PC-3 (cell line): ENCODE data around the gene TMEM163. TPM values are rescaled to one million over a fixed set of nuclear protein-coding genes. Genes with fewer than 3 reads are reported as not detected.
"Not testable (repeated sequence)": the region's sequence is repeated elsewhere in the genome, so short reads cannot be mapped to it uniquely, and the experiment has no call there.

Source experiments
- ATAC-seq: fragments of 200-7000 bp; cut with Tn5 transposase; 2 replicates; pipeline ENCODE4 v1.9.1; 2020; ENCODE audit warnings: mild to moderate bottlenecking, moderate library complexity
- BruUV-seq: library from RNA; stranded (reverse); fragments of 400-500 nt; replicated peaks from 2 replicates; lab custom pipeline; 2021; lab: Mats Ljungman, UMichigan
- CTCF ChIA-PET: fragments of 300-600 bp; sonication (Branson Sonifier 250); formaldehyde crosslinking; loops from one replicate; lab custom pipeline; 2022; ENCODE audit warnings: antibody characterized with exemption; lab: Charles Lee
- POLR2A ChIA-PET: fragments of 300-600 bp; sonication (Branson Sonifier 250); formaldehyde crosslinking; loops from one replicate; lab custom pipeline; 2022; ENCODE audit warnings: antibody characterized with exemption; ENCODE audit not compliant: unreplicated experiment; lab: Charles Lee
- DNase-seq: peaks from one replicate; pipeline ENCODE4 v3.0.0-alpha.2; 2015
- H2AFZ ChIP-seq: fragments of 300-600 bp; sonication (generic); 2 replicates; pipeline ENCODE4 v1.6.0; 2016; ENCODE audit warnings: antibody characterized with exemption, low read length
- H3F3A ChIP-seq: fragments of 300-600 bp; sonication (generic); one replicate; pipeline ENCODE4 v1.6.0; 2017; ENCODE audit warnings: antibody characterized with exemption, low read length, control low read depth, mild to moderate bottlenecking; ENCODE audit not compliant: unreplicated experiment
- H3K27ac ChIP-seq: fragments of 300-600 bp; sonication (generic); 2 replicates; pipeline ENCODE4 v1.5.1; 2016; ENCODE audit warnings: mild to moderate bottlenecking, low read length
- H3K27me3 ChIP-seq: fragments of 300-600 bp; sonication (generic); 2 replicates; pipeline ENCODE4 v1.6.1; 2016; ENCODE audit warnings: low read length, mixed read lengths
- H3K36me3 ChIP-seq: fragments of 300-600 bp; sonication (generic); 2 replicates; pipeline ENCODE4 v1.6.1; 2016; ENCODE audit warnings: low read depth, mixed run types, low read length, mixed read lengths
- H3K4me1 ChIP-seq: fragments of 300-600 bp; sonication (generic); 2 replicates; pipeline ENCODE4 v1.5.1; 2016; ENCODE audit warnings: low read length; ENCODE audit not compliant: insufficient read depth
- H3K4me2 ChIP-seq: fragments of 300-600 bp; sonication (generic); 2 replicates; pipeline ENCODE4 v1.6.0; 2016; ENCODE audit warnings: low read length
- H3K4me3 ChIP-seq: fragments of 300-600 bp; sonication (generic); 2 replicates; pipeline ENCODE4 v1.5.1; 2016; ENCODE audit warnings: mild to moderate bottlenecking, low read length, mixed read lengths
- H3K79me2 ChIP-seq: fragments of 300-600 bp; sonication (generic); 2 replicates; pipeline ENCODE4 v1.6.1; 2017; ENCODE audit warnings: low read length, mixed read lengths
- H3K9ac ChIP-seq: fragments of 300-600 bp; sonication (generic); 2 replicates; pipeline ENCODE4 v1.6.0; 2016; ENCODE audit warnings: mild to moderate bottlenecking, low read length
- H3K9me2 ChIP-seq: fragments of 300-600 bp; sonication (generic); replicated peaks from 2 replicates; pipeline ENCODE4 v1.6.1; 2016; ENCODE audit warnings: mixed run types, low read length, mixed read lengths
- H3K9me3 ChIP-seq: fragments of 300-600 bp; sonication (generic); 2 replicates; pipeline ENCODE4 v1.6.1; 2016; ENCODE audit warnings: low read length, mixed read lengths
- H4K20me1 ChIP-seq: fragments of 300-600 bp; sonication (generic); 2 replicates; pipeline ENCODE4 v1.6.1; 2016; ENCODE audit warnings: low read length, mixed read lengths
- CTCF ChIP-seq: fragments of 300-600 bp; sonication (generic); conservative IDR thresholded peaks from 2 replicates; pipeline ENCODE4 v1.5.1; 2017; ENCODE audit warnings: antibody characterized with exemption, low read depth, mild to moderate bottlenecking, low read length
- EZH2 ChIP-seq: fragments of 300-600 bp; sonication (generic); IDR thresholded peaks from one replicate; pipeline ENCODE4 v1.6.1; 2017; ENCODE audit warnings: antibody characterized with exemption, mild to moderate bottlenecking, low read length; ENCODE audit not compliant: unreplicated experiment
- EZH2phosphoT487 ChIP-seq: fragments of 300-600 bp; sonication (generic); IDR thresholded peaks from 2 replicates; pipeline ENCODE4 v1.6.1; 2018; ENCODE audit warnings: mild to moderate bottlenecking, antibody characterized with exemption, low read length, borderline replicate concordance
- intact Hi-C: fragments of 100-400 bp; cut with micrococcal nuclease; formaldehyde crosslinking; loops from 2 replicates; pipeline ENCODE4 v1.9.0; 2023
- total RNA-seq: library from RNA; depleted of rRNA; stranded (reverse); fragments of >200 nt; gene quantifications from 2 replicates; pipeline ENCODE4 v1.2.3, GENCODE V29; 2014

The TMEM163 gene
- total RNA-seq, 1 experiment from 2014 or later = 0.47 TPM

DNA sequence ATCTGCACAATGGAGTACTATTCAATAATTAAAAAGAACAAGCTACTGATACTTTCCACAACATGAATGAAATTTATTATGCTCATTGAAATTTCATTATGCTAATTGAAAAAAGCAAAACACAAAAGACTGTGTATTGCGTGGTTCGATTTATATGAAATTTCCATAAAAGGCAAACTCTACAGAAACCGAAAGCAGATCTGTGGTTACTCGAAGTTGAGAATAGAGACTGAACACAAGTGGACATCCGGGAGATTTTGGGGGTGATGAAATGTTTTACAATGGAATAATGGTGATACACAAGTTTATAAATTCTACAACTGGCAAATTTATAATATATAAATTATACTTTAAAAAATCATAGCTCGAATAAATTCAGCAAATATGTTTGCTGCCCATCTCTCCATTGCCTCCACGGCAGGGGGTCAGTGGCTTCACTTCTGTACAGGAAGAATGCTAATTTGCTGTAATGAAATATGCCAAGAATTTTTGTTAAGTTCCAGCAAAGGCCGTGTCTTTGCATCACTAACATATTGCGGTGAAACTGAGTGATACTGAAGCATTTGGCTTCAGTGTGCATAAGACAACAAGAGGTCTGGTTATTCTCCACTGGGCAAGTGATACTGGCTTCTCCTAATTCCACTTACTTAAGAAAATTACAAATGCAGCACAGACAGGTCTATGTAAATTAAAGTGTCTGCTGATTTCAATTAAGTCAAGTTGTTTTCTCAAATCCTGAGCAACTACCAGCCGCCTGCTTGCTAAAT lies 96.7 kb downstream of the TMEM163 start:
- Histone ChIP-seq H3K27ac (no peak overlapping the region), H3K36me3 (no peaks in the 10 kb centered on the region; the same call in 1 of the 2 replicates), H3K79me2 (no peaks in the 10 kb centered on the region), H3F3A (no peaks in the 10 kb centered on the region), H3K27me3 (peaks cover 8% of the 10 kb centered on the region; the same call in 1 of the 2 replicates), H3K4me2 (no peak overlapping the region), H3K9me3 (no peaks in the 10 kb centered on the region), H4K20me1 (no peaks in the 10 kb centered on the region), H3K9me2 (no peaks in the 10 kb centered on the region), H2AFZ (no peak overlapping the region), H3K4me3 (no peak overlapping the region), H3K4me1 (no peaks in the 10 kb centered on the region), H3K9ac (no peak overlapping the region)
- ChIA-PET CTCF (no interaction called here), POLR2A (no interaction called here)
- TF ChIP-seq EZH2 = no peak
- no peak for TF ChIP-seq CTCF
- TF ChIP-seq EZH2phosphoT487 = no peak
- BruUV-seq = no TSS peak
- ATAC-seq (no peak), DNase-seq (no peak)
- intact Hi-C loops = no loop called here

- ATAC-seq (no peak), DNase-seq (no peak)
- intact Hi-C loops = no loop called here
- Histone ChIP-seq H3K4me1 (no peaks in the 10 kb centered on the region), H3K4me3 (no peak overlapping the region), H4K20me1 (no peaks in the 10 kb centered on the region), H3K27me3 (peaks cover 8% of the 10 kb centered on the region; the same call in 1 of the 2 replicates), H2AFZ (no peak overlapping the region), H3K36me3 (no peaks in the 10 kb centered on the region; the same call in 1 of the 2 replicates), H3K27ac (no peak overlapping the region), H3K9me3 (no peaks in the 10 kb centered on the region), H3K9me2 (no peaks in the 10 kb centered on the region), H3K9ac (no peak overlapping the region), H3F3A (no peaks in the 10 kb centered on the region), H3K4me2 (no peak overlapping the region), H3K79me2 (no peaks in the 10 kb centered on the region)
- ChIA-PET CTCF (no interaction called here), POLR2A (no interaction called here)
- no TSS peak for BruUV-seq
- TF ChIP-seq EZH2 (no peak), EZH2phosphoT487 (no peak), CTCF (no peak)
Observed at GRCh38 chr2:134619250-134619649, 99.5 kb downstream of the TMEM163 start.

DNA sequence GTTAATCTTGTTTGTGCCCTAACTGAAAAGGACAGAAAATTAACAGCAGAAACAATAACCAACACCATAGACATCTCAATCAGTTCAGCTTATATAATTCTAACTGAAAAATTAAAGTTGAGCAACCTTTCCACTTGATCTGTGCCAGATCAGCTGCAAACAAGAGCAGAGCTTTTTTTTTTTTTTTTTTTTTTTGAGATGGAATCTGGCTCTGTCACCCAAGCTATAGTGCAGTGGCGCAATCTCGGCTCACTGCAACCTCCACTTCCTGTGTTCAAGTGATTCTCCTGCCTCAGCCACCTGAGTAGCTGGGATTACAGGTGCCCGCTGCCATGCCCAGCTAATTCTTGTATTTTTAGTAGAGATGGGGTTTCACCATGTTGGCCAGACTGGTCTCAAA lies 103.3 kb downstream of the TMEM163 start:
- BruUV-seq, H2AFZ ChIP-seq, H3K9ac ChIP-seq, H3K9me3 ChIP-seq, ATAC-seq, H3K9me2 ChIP-seq, H3K36me3 ChIP-seq, DNase-seq, POLR2A ChIA-PET, intact Hi-C loops, CTCF ChIA-PET, H3K4me2 ChIP-seq, H3K27ac ChIP-seq, H3K4me1 ChIP-seq, H3F3A ChIP-seq, H3K79me2 ChIP-seq, H3K4me3 ChIP-seq, H3K27me3 ChIP-seq, H4K20me1 ChIP-seq: not testable (repeated sequence)
